LNCaP clone FGC (cell line): Measurements from ENCODE around the gene CYP27C1.

Experiments
- DNase-seq: peaks from one replicate; pipeline ENCODE4 v3.0.0-alpha.2; 2011; ENCODE audit warnings: low read depth
- H3K4me3 ChIP-seq: 2 replicates; pipeline ENCODE4 v1.5.1; 2011; ENCODE audit warnings: mild to moderate bottlenecking, low read depth, low read length, control low read depth
- CTCF ChIP-seq: IDR thresholded peaks from 2 replicates; pipeline ENCODE4 v1.5.1; 2012; ENCODE audit warnings: mild to moderate bottlenecking; ENCODE audit not compliant: control insufficient read depth, insufficient read depth; ENCODE audit errors: extremely low read depth

The CYP27C1 gene

GRCh38 chr2:127196549-127196948 lies 23.6 kb downstream of the CYP27C1 start:
- DNase-seq = no peak
- TF ChIP-seq CTCF = no peak

GRCh38 chr2:127195140-127196074 lies 24.7 kb downstream of the CYP27C1 start:
- DNase-seq = no peak
- TF ChIP-seq CTCF = no peak
- H3K4me3 ChIP-seq = no peak overlapping the region

More at GRCh38 chr2:127196549-127196948, 23.6 kb downstream of the CYP27C1 start:
- H3K4me3 ChIP-seq = no peak overlapping the region

GRCh38 chr2:127194447-127194846 lies 25.7 kb downstream of the CYP27C1 start:
- no peak for DNase-seq
- H3K4me3 ChIP-seq = no peak overlapping the region
- no peak for TF ChIP-seq CTCF

GRCh38 chr2:127193967-127194280 lies 26.2 kb downstream of the CYP27C1 start:
- no peak overlapping the region for H3K4me3 ChIP-seq
- no peak for DNase-seq
- TF ChIP-seq CTCF = no peak

- no peak for TF ChIP-seq CTCF
- no peak overlapping the region for H3K4me3 ChIP-seq
- no peak for DNase-seq
Observed at GRCh38 chr2:127193164-127193966, 26.7 kb downstream of the CYP27C1 start.

- no peak for DNase-seq
- TF ChIP-seq CTCF = no peak
- no peak overlapping the region for H3K4me3 ChIP-seq
Observed at GRCh38 chr2:127191331-127192219, 28.5 kb downstream of the CYP27C1 start.
